Measurements from ENCODE around the gene PHF2. TPM values are rescaled to one million over a fixed set of nuclear protein-coding genes. Genes with fewer than 3 reads are reported as not detected.

Gene PHF2
- total and polyA plus RNA-seq, 2 of the 8 experiments (the other 6 are each of a cell fraction or from before 2014, with no cell fraction given), result 3.4 to 9.4 TPM

DNA sequence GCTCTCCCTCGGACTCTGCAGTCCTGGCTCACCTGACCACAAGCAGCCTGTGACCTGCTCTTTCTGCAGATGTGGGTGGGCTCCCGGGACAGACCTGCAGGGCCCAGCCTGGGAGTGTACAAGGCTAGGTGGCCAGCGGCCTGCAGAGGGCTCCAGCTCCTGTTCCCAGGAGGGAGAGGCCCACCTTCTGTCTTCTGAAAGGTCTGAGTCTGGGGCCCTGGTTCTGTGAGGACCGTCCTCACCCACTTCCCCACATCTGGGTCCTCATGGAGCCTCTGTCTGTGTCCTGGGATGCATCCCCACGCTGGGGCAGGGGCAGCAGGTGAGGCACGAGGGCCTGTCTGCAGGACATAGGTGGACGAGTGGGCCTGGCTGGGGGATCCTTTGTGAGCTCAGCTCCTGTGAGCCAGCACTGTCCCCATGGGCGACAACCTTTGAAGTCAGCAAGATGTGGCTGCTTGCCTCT lies 43.7 kb downstream of the PHF2 start:
- H4K20me1 ChIP-seq (replicated peaks in 1 of 2; ENCODE audit: control insufficient read depth in 1 of 2, insufficient read depth in 2 of 2, low read length in 2 of 2), result peaks cover 0 to 14% of the 10 kb centered on the region in 2 experiments
- H2BK5ac ChIP-seq (ENCODE audit: low read depth, low read length), result 0 out of 2 replicates have a peak overlapping the region, but pooled peaks have one; percentile 35
- H4K5ac ChIP-seq (ENCODE audit: insufficient read length, low read depth, low read length), result no peak overlapping the region
- no peaks in the 10 kb centered on the region for H3K36me3 ChIP-seq (ENCODE audit: control insufficient read depth in 2 of 4, insufficient read depth in 4 of 4, low read length in 3 of 4)
- H3K79me1 ChIP-seq (ENCODE audit: low read depth, low read length), result peaks cover 15% of the 10 kb centered on the region
- no peaks in the 10 kb centered on the region for H3K27me3 ChIP-seq (replicated peaks in 1 of 4; ENCODE audit: control insufficient read depth in 3 of 4, extremely low read depth in 1 of 4, insufficient read depth in 3 of 4, low read length in 3 of 4)
- no peak overlapping the region for H2BK120ac ChIP-seq (replicated peaks; ENCODE audit: low read depth, low read length)
- DNase-seq (ENCODE audit: low read depth in 1 of 2, low spot score in 2 of 2) (no peak), FAIRE-seq (no peak)
- no peak overlapping the region for H3K4ac ChIP-seq (replicated peaks; ENCODE audit: insufficient read length, low read depth, low read length)
- no peak overlapping the region for H2BK12ac ChIP-seq (ENCODE audit: low read depth, low read length)
- H3K27ac ChIP-seq (ENCODE audit: low read depth, low read length), result no peak overlapping the region
- H3K23me2 ChIP-seq (ENCODE audit: low read depth, low read length), result peaks cover 13% of the 10 kb centered on the region; the same call in 1 of the 2 replicates
- H2AK5ac ChIP-seq (ENCODE audit: low read depth, low read length), result peak overlapping the region; percentile 53; the same call in 1 of the 2 replicates
- peaks cover 2 to 45% of the 10 kb centered on the region in 2 experiments; a peak in 3 of 4 replicates for H3K79me2 ChIP-seq (ENCODE audit: control insufficient read depth in 1 of 2, insufficient read depth in 2 of 2, low read length in 2 of 2)
- WGBS, 2 experiments (ENCODE audit: extremely low coverage in 1 of 2, insufficient coverage in 1 of 2, insufficient read length in 1 of 2, insufficient replicate concordance in 2 of 2, low coverage in 1 of 2, low lambda C conversion rate in 2 of 2, missing lambda C conversion rate in 1 of 2), result 90% methylated on average over 8 of the region's 8 CpGs; no CpG with 5 or more reads in 1 of the 2 experiments
- no peak overlapping the region for H2BK20ac ChIP-seq (ENCODE audit: low read length)
- H3K9me3 ChIP-seq (ENCODE audit: insufficient read depth in 2 of 2, low read depth in 1 of 2, low read length in 1 of 2), result no peaks in the 10 kb centered on the region
- H3K4me2 ChIP-seq (ENCODE audit: insufficient read depth in 1 of 2, low read depth in 2 of 2, low read length in 2 of 2), result no peak overlapping the region
- ChIA-PET POLR2A (ENCODE audit: partially characterized antibody) (interaction anchor here (0.9 kb wide), 1 partner anchor 31 kb away, joined by 4 read pairs; no protein-coding TSS in a partner anchor), CTCF (ENCODE audit: partially characterized antibody) (interaction anchor here (0.7 to 1.9 kb wide), 11 partner anchors 9 to 482 kb away, joined by 3 to 6 read pairs (median 4); no protein-coding TSS in a partner anchor)
- no peak overlapping the region for H3K18ac ChIP-seq (ENCODE audit: extremely low read depth, low read length)
- H3K56ac ChIP-seq (replicated peaks; ENCODE audit: insufficient read length, low read depth, low read length), result no peak overlapping the region
- peak overlapping the region; percentile 71 for H4K8ac ChIP-seq (ENCODE audit: extremely low read depth, insufficient read depth, low read length)
- peaks cover 0 to 14% (median 1%) of the 10 kb centered on the region in 4 experiments; a peak in 4 of 7 replicates for H3K4me1 ChIP-seq (replicated peaks in 1 of 4; ENCODE audit: control insufficient read depth in 3 of 4, insufficient read depth in 4 of 4, low read length in 3 of 4)
- H2AFZ ChIP-seq (ENCODE audit: low read length), result no peak overlapping the region
- H4K91ac ChIP-seq (replicated peaks; ENCODE audit: insufficient read length, low read length), result no peak overlapping the region
- no peak overlapping the region for H3K9ac ChIP-seq (replicated peaks in 1 of 4; ENCODE audit: extremely low read depth in 1 of 4, low read depth in 3 of 4, low read length in 3 of 4)
- H3K4me3 ChIP-seq (ENCODE audit: extremely low read depth in 1 of 4, insufficient read depth in 2 of 4, low read depth in 3 of 4, low read length in 4 of 4), result no peak overlapping the region
- no peak overlapping the region for H3K23ac ChIP-seq (ENCODE audit: insufficient read length)
- H3K14ac ChIP-seq (ENCODE audit: insufficient read length), result no peak overlapping the region
- H2BK15ac ChIP-seq (ENCODE audit: low read length), result 0 out of 2 replicates have a peak overlapping the region, but pooled peaks have one; percentile 46
- TF ChIP-seq, protein P1, sequence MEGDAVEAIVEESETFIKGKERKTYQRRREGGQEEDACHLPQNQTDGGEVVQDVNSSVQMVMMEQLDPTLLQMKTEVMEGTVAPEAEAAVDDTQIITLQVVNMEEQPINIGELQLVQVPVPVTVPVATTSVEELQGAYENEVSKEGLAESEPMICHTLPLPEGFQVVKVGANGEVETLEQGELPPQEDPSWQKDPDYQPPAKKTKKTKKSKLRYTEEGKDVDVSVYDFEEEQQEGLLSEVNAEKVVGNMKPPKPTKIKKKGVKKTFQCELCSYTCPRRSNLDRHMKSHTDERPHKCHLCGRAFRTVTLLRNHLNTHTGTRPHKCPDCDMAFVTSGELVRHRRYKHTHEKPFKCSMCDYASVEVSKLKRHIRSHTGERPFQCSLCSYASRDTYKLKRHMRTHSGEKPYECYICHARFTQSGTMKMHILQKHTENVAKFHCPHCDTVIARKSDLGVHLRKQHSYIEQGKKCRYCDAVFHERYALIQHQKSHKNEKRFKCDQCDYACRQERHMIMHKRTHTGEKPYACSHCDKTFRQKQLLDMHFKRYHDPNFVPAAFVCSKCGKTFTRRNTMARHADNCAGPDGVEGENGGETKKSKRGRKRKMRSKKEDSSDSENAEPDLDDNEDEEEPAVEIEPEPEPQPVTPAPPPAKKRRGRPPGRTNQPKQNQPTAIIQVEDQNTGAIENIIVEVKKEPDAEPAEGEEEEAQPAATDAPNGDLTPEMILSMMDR (IDR thresholded peaks at IDR 0.05; ENCODE audit: control extremely low read depth in 1 of 3, insufficient read depth in 1 of 3, low read depth in 1 of 3, low read length in 3 of 3), result peak in 2 of 3 experiments; percentile 11 to 19; a peak in 2 of 4 replicates
- no peak for TF ChIP-seq SP4 (IDR thresholded peaks at IDR 0.05; ENCODE audit: low read length)
- no peak for TF ChIP-seq POU5F1 (IDR thresholded peaks at IDR 0.05; ENCODE audit: low read depth, low read length)
- TF ChIP-seq RAD21 (IDR thresholded peaks at IDR 0.05 in 1 of 2, conservative IDR thresholded peaks at IDR 0.05 in 1 of 2; ENCODE audit: low read depth in 2 of 2, low read length in 2 of 2), result peak in 1 of 2 experiments; percentile 27; a peak in 1 of 4 replicates
- no peak for TF ChIP-seq SIRT6 (IDR thresholded peaks at IDR 0.05; ENCODE audit: low read length)
- TF ChIP-seq GTF2F1 (IDR thresholded peaks at IDR 0.05; ENCODE audit: borderline replicate concordance, low read depth, low read length), result no peak

Measured in H1 (cell line).